DMS 273 (cell line): ENCODE data around the gene PLSCR4.
"Not testable (repeated sequence)": the region's sequence is repeated elsewhere in the genome, so short reads cannot be mapped to it uniquely, and the experiment has no call there.

Experiments used
- DNase-seq: peaks from one replicate; lab custom pipeline; 2025; ENCODE audit not compliant: unreplicated experiment; lab: John Stamatoyannopoulos, UW

The PLSCR4 gene

GRCh38 chr3:146250449-146251382 lies at the start of gene PLSCR4:
TSS of gene PLSCR4 (minus strand) at chr3:146251105. CDS start at chr3:146222071, 29,034 bp downstream.
- peak; percentile 91 for DNase-seq

- DNase-seq = not testable (repeated sequence)
These were observed 42.5 kb upstream of the PLSCR4 start for GRCh38 chr3:146293401-146293800.

- DNase-seq = no peak
These were observed 33.0 kb upstream of the PLSCR4 start for GRCh38 chr3:146283781-146284445.

- no peak for DNase-seq
These were observed 30.0 kb upstream of the PLSCR4 start for GRCh38 chr3:146280864-146281263.

- no peak for DNase-seq
These were observed 29.0 kb upstream of the PLSCR4 start for GRCh38 chr3:146279951-146280350.

GRCh38 chr3:146279013-146279412 lies 28.1 kb upstream of the PLSCR4 start:
- DNase-seq = no peak

GRCh38 chr3:146277953-146278631 lies 27.2 kb upstream of the PLSCR4 start:
- DNase-seq = no peak

- DNase-seq = no peak
These were observed 24.6 kb upstream of the PLSCR4 start for GRCh38 chr3:146275476-146275875.

- no peak for DNase-seq
These were observed 23.9 kb upstream of the PLSCR4 start for GRCh38 chr3:146274833-146275232.

- DNase-seq = no peak
These were observed 23.0 kb upstream of the PLSCR4 start for GRCh38 chr3:146273721-146274407.

GRCh38 chr3:146271180-146271579 lies 20.3 kb upstream of the PLSCR4 start:
- DNase-seq = no peak

GRCh38 chr3:146269271-146269670 lies 18.4 kb upstream of the PLSCR4 start:
- no peak for DNase-seq

GRCh38 chr3:146268535-146269219 lies 17.8 kb upstream of the PLSCR4 start:
- DNase-seq = no peak

GRCh38 chr3:146265720-146266119 lies 14.8 kb upstream of the PLSCR4 start:
- DNase-seq = no peak

- no peak for DNase-seq
These were observed 11.6 kb upstream of the PLSCR4 start for GRCh38 chr3:146262371-146263110.

GRCh38 chr3:146259880-146260589 lies 9.1 kb upstream of the PLSCR4 start:
- DNase-seq = no peak

- DNase-seq = peak; percentile 21
These were observed 6.1 kb upstream of the PLSCR4 start for GRCh38 chr3:146256851-146257486.

GRCh38 chr3:146252445-146252844 lies 1.5 kb upstream of the PLSCR4 start:
- not testable (repeated sequence) for DNase-seq

GRCh38 chr3:146249921-146250320 lies 984 bp downstream of the PLSCR4 start:
- peak; percentile 39 for DNase-seq
